ENCODE data around the gene TMEM200A.

The TMEM200A gene

GRCh38 chr6:130411481-130411880, 45.7 kb downstream of the TMEM200A start:
- Histone ChIP-seq H3K9ac (ENCODE audit: low read length) (no peak overlapping the region), H3K4me1 (ENCODE audit: control insufficient read depth in 1 of 2, insufficient read depth in 2 of 2, low read length in 2 of 2) (peaks cover 0 to 2% of the 10 kb centered on the region in 2 experiments), H2BK120ac (ENCODE audit: insufficient read depth, low read length, poor library complexity) (no peak overlapping the region), H3K4me2 (ENCODE audit: low read length) (no peak overlapping the region), H4K12ac (ENCODE audit: low read depth, low read length) (no peak overlapping the region), H3K79me1 (ENCODE audit: low read length) (no peaks in the 10 kb centered on the region), H3K27me3 (ENCODE audit: insufficient read depth, low read length) (no peaks in the 10 kb centered on the region), H3K23ac (ENCODE audit: low read length) (no peak overlapping the region), H3K79me2 (ENCODE audit: control insufficient read depth, insufficient read depth, low read length, poor library complexity) (no peaks in the 10 kb centered on the region), H2AK5ac (ENCODE audit: low read length) (no peak overlapping the region), H3K14ac (ENCODE audit: low read length) (no peak overlapping the region), H3K18ac (ENCODE audit: low read length) (no peak overlapping the region), H3K9me3 (ENCODE audit: insufficient read depth, low read depth, low read length) (peaks cover 1% of the 10 kb centered on the region), H3K36me3 (ENCODE audit: control insufficient read depth in 1 of 2, insufficient read depth in 2 of 2, low read length in 2 of 2) (no peaks in the 10 kb centered on the region), H2BK12ac (ENCODE audit: low read length) (no peak overlapping the region), H3K4me3 (ENCODE audit: low read depth, low read length) (no peak overlapping the region), H4K91ac (ENCODE audit: low read depth, low read length) (no peak overlapping the region), H3K27ac (ENCODE audit: low read depth, low read length) (no peak overlapping the region), H3K4ac (ENCODE audit: low read depth, low read length) (no peak overlapping the region), H4K8ac (ENCODE audit: low read depth, low read length) (no peak overlapping the region), H2BK5ac (ENCODE audit: low read depth, low read length, poor library complexity) (no peak overlapping the region), H2AFZ (ENCODE audit: insufficient read depth, low read length, poor library complexity) (no peak overlapping the region)
- DNase-seq, result peak; percentile 4 to 62
- WGBS (ENCODE audit: extremely low coverage, insufficient coverage, insufficient read length), result no CpG with 5 or more reads among the region's 2 CpGs

DNA sequence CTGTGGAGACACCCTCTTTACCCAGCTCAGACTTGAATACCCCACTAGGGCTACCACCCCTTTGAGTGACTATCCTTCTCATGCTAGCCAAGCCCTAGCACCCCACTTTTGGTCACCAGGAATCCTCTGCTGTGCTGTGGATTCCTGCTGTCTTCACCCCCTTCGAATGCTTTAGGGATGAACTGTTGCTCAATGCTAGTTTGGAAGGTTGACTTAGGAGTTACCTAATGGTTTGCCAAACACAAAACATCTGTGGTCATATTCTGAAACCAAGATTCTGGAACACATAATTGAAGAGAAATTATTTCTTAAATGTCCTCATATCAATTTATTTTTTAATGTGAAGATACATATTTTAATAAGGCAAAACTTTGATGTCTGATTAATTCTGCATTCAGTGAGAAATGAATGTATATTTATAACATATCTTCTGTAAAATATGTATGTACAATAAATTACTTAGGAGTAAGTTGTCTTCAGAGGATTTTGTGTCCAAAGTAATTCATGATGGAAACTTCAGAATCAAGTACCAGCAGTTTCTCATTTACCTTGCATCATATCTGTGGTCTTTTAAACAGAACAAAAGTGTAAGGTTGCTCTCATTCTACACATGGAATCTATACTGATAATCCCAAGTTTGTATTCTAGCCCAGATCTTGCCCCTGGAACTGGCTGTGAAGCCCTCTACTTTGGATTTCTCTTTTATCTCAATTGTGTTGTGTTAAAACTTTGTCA, 46.9 kb downstream of the TMEM200A start:
- H2AK5ac ChIP-seq (ENCODE audit: low read length), result no peak overlapping the region
- H2BK5ac ChIP-seq (ENCODE audit: low read depth, low read length, poor library complexity), result no peak overlapping the region
- peaks cover 0 to 2% of the 10 kb centered on the region in 2 experiments for H3K4me1 ChIP-seq (ENCODE audit: control insufficient read depth in 1 of 2, insufficient read depth in 2 of 2, low read length in 2 of 2)
- peaks cover 1% of the 10 kb centered on the region for H3K9me3 ChIP-seq (ENCODE audit: insufficient read depth, low read depth, low read length)
- no peak overlapping the region for H3K18ac ChIP-seq (ENCODE audit: low read length)
- no CpG with 5 or more reads among the region's 1 CpG for WGBS (ENCODE audit: extremely low coverage, insufficient coverage, insufficient read length)
- H3K4me3 ChIP-seq (ENCODE audit: low read depth, low read length), result no peak overlapping the region
- H3K4ac ChIP-seq (ENCODE audit: low read depth, low read length), result no peak overlapping the region
- no peak overlapping the region for H4K8ac ChIP-seq (ENCODE audit: low read depth, low read length)
- H3K27me3 ChIP-seq (ENCODE audit: insufficient read depth, low read length), result no peaks in the 10 kb centered on the region
- no peaks in the 10 kb centered on the region for H3K79me1 ChIP-seq (ENCODE audit: low read length)
- no peak overlapping the region for H3K23ac ChIP-seq (ENCODE audit: low read length)
- H4K91ac ChIP-seq (ENCODE audit: low read depth, low read length), result no peak overlapping the region
- H2AFZ ChIP-seq (ENCODE audit: insufficient read depth, low read length, poor library complexity), result no peak overlapping the region
- no peak overlapping the region for H4K12ac ChIP-seq (ENCODE audit: low read depth, low read length)
- no peak overlapping the region for H3K27ac ChIP-seq (ENCODE audit: low read depth, low read length)
- H3K36me3 ChIP-seq (ENCODE audit: control insufficient read depth in 1 of 2, insufficient read depth in 2 of 2, low read length in 2 of 2), result no peaks in the 10 kb centered on the region
- H3K9ac ChIP-seq (ENCODE audit: low read length), result no peak overlapping the region
- H3K79me2 ChIP-seq (ENCODE audit: control insufficient read depth, insufficient read depth, low read length, poor library complexity), result no peaks in the 10 kb centered on the region
- H3K14ac ChIP-seq (ENCODE audit: low read length), result no peak overlapping the region
- H2BK120ac ChIP-seq (ENCODE audit: insufficient read depth, low read length, poor library complexity), result no peak overlapping the region
- H2BK12ac ChIP-seq (ENCODE audit: low read length), result no peak overlapping the region
- DNase-seq, result no peak
- no peak overlapping the region for H3K4me2 ChIP-seq (ENCODE audit: low read length)

- DNase-seq, result peak in 1 of 2 donors; percentile 12
- Histone ChIP-seq H3K36me3 (ENCODE audit: control insufficient read depth in 1 of 2, insufficient read depth in 2 of 2, low read length in 2 of 2) (no peaks in the 10 kb centered on the region), H2BK12ac (ENCODE audit: low read length) (no peak overlapping the region), H2AK5ac (ENCODE audit: low read length) (no peak overlapping the region), H3K79me2 (ENCODE audit: control insufficient read depth, insufficient read depth, low read length, poor library complexity) (no peaks in the 10 kb centered on the region), H2BK5ac (ENCODE audit: low read depth, low read length, poor library complexity) (no peak overlapping the region), H3K18ac (ENCODE audit: low read length) (no peak overlapping the region), H3K27me3 (ENCODE audit: insufficient read depth, low read length) (no peaks in the 10 kb centered on the region), H3K23ac (ENCODE audit: low read length) (no peak overlapping the region), H3K4me3 (ENCODE audit: low read depth, low read length) (no peak overlapping the region), H4K8ac (ENCODE audit: low read depth, low read length) (no peak overlapping the region), H3K4ac (ENCODE audit: low read depth, low read length) (no peak overlapping the region), H4K12ac (ENCODE audit: low read depth, low read length) (no peak overlapping the region), H2AFZ (ENCODE audit: insufficient read depth, low read length, poor library complexity) (no peak overlapping the region), H4K91ac (ENCODE audit: low read depth, low read length) (no peak overlapping the region), H3K4me1 (ENCODE audit: control insufficient read depth in 1 of 2, insufficient read depth in 2 of 2, low read length in 2 of 2) (no peaks in the 10 kb centered on the region), H3K14ac (ENCODE audit: low read length) (no peak overlapping the region), H3K27ac (ENCODE audit: low read depth, low read length) (no peak overlapping the region), H3K9ac (ENCODE audit: low read length) (no peak overlapping the region), H3K4me2 (ENCODE audit: low read length) (no peak overlapping the region), H3K9me3 (ENCODE audit: insufficient read depth, low read depth, low read length) (no peaks in the 10 kb centered on the region), H3K79me1 (ENCODE audit: low read length) (no peaks in the 10 kb centered on the region), H2BK120ac (ENCODE audit: insufficient read depth, low read length, poor library complexity) (no peak overlapping the region)
These were observed 52.1 kb downstream of the TMEM200A start for GRCh38 chr6:130417951-130418350.

DNA sequence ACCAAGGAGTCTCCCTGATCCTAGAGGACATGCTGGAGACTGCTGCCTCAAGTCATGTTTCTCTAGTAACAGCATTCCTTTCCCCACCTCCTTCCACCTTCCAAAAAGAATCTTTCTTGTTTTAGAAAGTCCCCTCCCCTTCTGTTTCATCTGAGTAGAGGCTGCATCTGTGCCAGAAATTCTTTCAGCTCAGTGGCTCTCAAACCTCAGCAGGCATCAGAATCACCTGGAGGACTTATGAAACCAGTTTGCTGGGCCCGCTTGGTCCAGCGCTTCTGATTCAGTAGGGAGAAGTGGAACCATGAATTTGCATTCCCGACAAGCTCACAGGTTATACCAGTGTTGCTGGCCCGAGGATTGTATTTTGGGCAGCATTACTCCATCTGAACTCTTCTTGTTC, 55.1 kb downstream of the TMEM200A start:
- H3K27me3 ChIP-seq (ENCODE audit: insufficient read depth, low read length), result no peaks in the 10 kb centered on the region
- H2BK12ac ChIP-seq (ENCODE audit: low read length), result no peak overlapping the region
- peak in 1 of 2 donors; percentile 6 for DNase-seq
- H4K91ac ChIP-seq (ENCODE audit: low read depth, low read length), result no peak overlapping the region
- no peaks in the 10 kb centered on the region for H3K9me3 ChIP-seq (ENCODE audit: insufficient read depth, low read depth, low read length)
- H3K4me2 ChIP-seq (ENCODE audit: low read length), result no peak overlapping the region
- H2AK5ac ChIP-seq (ENCODE audit: low read length), result no peak overlapping the region
- no peak overlapping the region for H2AFZ ChIP-seq (ENCODE audit: insufficient read depth, low read length, poor library complexity)
- H3K18ac ChIP-seq (ENCODE audit: low read length), result no peak overlapping the region
- no peak overlapping the region for H4K12ac ChIP-seq (ENCODE audit: low read depth, low read length)
- no peak overlapping the region for H2BK120ac ChIP-seq (ENCODE audit: insufficient read depth, low read length, poor library complexity)
- no peak overlapping the region for H4K8ac ChIP-seq (ENCODE audit: low read depth, low read length)
- no peaks in the 10 kb centered on the region for H3K79me1 ChIP-seq (ENCODE audit: low read length)
- no peaks in the 10 kb centered on the region for H3K36me3 ChIP-seq (ENCODE audit: control insufficient read depth in 1 of 2, insufficient read depth in 2 of 2, low read length in 2 of 2)
- H3K4ac ChIP-seq (ENCODE audit: low read depth, low read length), result no peak overlapping the region
- no peak overlapping the region for H3K23ac ChIP-seq (ENCODE audit: low read length)
- H2BK5ac ChIP-seq (ENCODE audit: low read depth, low read length, poor library complexity), result no peak overlapping the region
- WGBS (ENCODE audit: extremely low coverage, insufficient coverage, insufficient read length), result no CpG with 5 or more reads among the region's 4 CpGs
- H3K27ac ChIP-seq (ENCODE audit: low read depth, low read length), result no peak overlapping the region
- no peaks in the 10 kb centered on the region for H3K79me2 ChIP-seq (ENCODE audit: control insufficient read depth, insufficient read depth, low read length, poor library complexity)
- H3K14ac ChIP-seq (ENCODE audit: low read length), result no peak overlapping the region
- no peaks in the 10 kb centered on the region for H3K4me1 ChIP-seq (ENCODE audit: control insufficient read depth in 1 of 2, insufficient read depth in 2 of 2, low read length in 2 of 2)
- no peak overlapping the region for H3K9ac ChIP-seq (ENCODE audit: low read length)
- H3K4me3 ChIP-seq (ENCODE audit: low read depth, low read length), result no peak overlapping the region
